Coronary artery (tissue), 2 donors: ENCODE data around the gene DYNC1I1.

Experiments used
- DNase-seq: peaks from one replicate; pipeline ENCODE4 v3.0.0-alpha.2; 2017; ENCODE audit warnings: low spot score
- H3K27ac ChIP-seq, 2 donors: fragments of 200-600 bp; sonication (generic); one replicate each; pipeline ENCODE4 v1.5.1; 2016 to 2019
- H3K4me3 ChIP-seq: fragments of 200-600 bp; sonication (generic); 2 replicates; pipeline ENCODE4 v1.5.1; 2016; ENCODE audit warnings: mild to moderate bottlenecking, moderate library complexity
- TF ChIP-seq, protein P1 (sequence below): fragments of 200-600 bp; sonication (generic); IDR thresholded peaks from one replicate; pipeline ENCODE4 v1.5.1; 2019; ENCODE audit warnings: antibody characterized with exemption

DYNC1I1 gene

DNA sequence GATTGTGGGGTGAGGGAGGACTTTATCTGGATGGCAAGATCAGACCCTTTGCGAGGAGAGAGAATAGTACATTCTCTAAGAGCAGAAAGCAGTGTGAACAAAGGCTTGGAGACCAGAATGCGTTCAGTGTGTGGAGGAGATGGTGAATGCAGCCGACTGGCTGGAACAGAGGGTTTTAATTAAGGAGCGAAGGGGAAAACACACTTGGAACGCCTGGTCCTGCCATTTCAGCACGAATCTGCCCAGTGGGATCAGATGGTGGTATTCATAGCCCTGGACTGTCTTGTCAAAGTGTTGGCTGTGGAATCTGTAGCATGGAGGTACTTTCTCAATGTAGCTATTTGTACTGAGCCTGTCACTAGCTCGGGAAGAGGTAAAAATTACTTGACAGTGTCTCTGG lies 288.7 kb downstream of the DYNC1I1 start:
- H3K27ac ChIP-seq, result no peak overlapping the region
- no peak for DNase-seq
- TF ChIP-seq, protein P1, sequence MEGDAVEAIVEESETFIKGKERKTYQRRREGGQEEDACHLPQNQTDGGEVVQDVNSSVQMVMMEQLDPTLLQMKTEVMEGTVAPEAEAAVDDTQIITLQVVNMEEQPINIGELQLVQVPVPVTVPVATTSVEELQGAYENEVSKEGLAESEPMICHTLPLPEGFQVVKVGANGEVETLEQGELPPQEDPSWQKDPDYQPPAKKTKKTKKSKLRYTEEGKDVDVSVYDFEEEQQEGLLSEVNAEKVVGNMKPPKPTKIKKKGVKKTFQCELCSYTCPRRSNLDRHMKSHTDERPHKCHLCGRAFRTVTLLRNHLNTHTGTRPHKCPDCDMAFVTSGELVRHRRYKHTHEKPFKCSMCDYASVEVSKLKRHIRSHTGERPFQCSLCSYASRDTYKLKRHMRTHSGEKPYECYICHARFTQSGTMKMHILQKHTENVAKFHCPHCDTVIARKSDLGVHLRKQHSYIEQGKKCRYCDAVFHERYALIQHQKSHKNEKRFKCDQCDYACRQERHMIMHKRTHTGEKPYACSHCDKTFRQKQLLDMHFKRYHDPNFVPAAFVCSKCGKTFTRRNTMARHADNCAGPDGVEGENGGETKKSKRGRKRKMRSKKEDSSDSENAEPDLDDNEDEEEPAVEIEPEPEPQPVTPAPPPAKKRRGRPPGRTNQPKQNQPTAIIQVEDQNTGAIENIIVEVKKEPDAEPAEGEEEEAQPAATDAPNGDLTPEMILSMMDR, result no peak
- H3K4me3 ChIP-seq, result no peak overlapping the region

DNA sequence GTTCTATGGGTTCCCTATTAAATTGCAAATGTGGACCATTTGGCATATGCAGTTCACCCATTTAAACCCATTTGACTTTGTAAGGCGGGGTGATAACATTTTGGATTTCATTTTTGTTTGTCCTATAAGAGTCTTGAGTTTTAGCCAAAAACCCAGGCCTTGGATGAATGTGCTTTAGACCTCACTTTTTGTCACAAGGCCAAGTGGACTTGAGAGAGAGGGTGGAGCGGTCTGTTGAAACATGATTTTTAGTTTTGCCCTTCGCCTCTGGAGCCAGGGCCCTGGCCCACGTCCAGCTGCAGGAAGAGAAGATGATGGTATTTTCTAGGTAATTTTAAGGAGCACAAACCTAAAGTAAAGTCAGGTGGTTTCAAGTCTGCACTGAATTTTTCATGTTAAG lies 289.5 kb downstream of the DYNC1I1 start:
- no peak overlapping the region for H3K27ac ChIP-seq
- TF ChIP-seq, protein P1, result no peak
- no peak for DNase-seq
- H3K4me3 ChIP-seq, result no peak overlapping the region

DNA sequence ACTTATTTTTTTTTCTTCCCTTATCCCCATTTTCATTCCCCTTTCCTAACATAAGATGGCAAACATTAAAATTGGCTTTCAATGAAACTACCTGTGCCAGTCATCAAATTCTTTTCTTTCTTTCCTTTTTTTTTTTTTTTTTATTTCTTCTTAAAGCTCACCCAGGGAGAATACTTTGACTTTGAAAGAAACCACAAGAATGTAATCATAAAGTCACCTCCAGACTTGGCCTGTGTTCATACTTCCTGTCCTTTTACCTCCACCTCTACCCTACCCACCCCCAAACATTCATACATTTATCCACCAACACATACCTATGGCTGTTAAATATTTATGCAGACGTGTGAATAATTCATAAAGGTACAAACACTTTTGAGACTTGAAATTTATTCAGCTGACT lies 295.0 kb downstream of the DYNC1I1 start:
- Histone ChIP-seq H3K4me3 (no peak overlapping the region), H3K27ac (no peak overlapping the region)
- no peak for DNase-seq
- TF ChIP-seq, protein P1, result no peak

DNA sequence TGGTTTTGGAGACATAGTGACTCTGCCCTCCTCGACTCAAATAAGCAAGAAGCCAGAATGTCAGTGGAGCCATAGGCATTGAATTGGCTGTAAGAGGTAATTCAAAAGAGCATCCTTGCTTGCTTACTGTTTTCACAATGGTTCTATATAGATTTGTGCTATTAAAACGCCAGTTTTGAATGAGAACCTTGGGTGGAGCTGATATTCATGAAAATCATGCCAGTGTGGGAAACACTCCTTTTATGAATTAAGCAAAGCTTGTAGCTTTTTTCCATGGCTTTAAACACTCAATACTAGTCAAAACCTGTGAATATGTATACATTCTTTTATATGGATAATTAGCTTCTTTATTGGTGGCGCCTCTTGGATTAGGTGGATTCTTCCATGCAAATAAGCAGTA lies 297.0 kb downstream of the DYNC1I1 start:
- no peak for DNase-seq
- H3K4me3 ChIP-seq, result no peak overlapping the region
- H3K27ac ChIP-seq, result no peak overlapping the region
- TF ChIP-seq, protein P1, result no peak

DNA sequence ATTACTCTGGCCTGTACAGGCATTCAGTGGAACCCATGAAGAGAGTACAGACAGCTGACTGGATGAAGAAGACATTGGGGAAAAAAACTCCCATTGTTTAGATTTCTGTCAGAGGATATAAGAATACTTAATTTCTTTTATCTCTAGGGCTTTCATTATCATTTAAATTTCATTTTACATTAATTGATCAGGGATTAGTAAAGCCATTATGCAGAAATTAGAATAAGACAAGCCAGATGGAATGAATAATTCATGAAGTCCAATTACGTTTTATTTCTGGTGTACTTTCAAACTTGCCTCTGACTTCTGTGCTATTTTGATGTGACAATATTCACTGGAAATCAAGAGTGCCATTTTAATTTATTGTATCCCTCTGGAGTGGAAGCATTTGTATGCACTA lies 302.5 kb downstream of the DYNC1I1 start:
- DNase-seq, result no peak
- Histone ChIP-seq H3K27ac (no peak overlapping the region), H3K4me3 (no peak overlapping the region)
- TF ChIP-seq, protein P1, result no peak

DNA sequence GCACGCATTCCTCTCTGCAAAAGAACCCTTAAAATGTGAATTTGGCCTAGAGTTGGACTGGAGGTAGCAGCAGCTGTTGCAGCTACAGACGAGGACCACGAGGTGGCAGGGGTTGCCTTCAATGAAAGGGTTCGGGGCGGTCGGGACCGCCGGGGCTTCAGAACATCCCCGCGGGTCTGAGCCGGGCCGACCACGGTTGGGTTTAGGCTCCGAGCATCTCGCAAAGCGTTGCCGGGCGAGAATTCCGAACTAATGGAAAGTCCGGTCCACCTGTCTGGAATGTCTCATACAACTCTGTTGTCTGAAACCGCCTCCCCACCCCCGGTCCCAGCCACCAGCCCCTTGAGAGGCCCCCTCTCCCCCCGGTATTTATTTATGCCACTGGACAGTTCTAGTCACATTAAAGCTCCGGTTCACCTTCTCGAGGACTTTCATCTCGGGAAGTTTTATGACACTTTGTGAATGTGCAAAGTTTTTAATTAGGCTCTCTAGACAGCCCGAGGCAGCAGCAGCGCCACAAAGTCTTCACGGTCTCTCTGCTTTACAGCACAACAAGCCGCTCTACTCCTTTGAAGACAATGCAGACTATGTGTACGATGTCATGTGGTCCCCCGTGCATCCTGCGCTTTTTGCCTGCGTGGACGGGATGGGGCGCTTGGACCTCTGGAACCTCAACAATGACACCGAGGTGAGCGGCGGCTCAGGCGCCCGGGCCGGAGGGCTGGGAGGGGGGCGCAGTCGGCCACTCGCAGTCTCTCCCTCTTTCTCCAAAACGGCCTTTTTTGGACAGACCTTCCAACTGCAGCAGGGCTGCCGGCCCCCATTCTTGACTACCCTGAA lies 303.4 kb downstream of the DYNC1I1 start:
- H3K27ac ChIP-seq, result no peak overlapping the region
- H3K4me3 ChIP-seq, result peak overlapping the region; percentile 75
- TF ChIP-seq, protein P1, result peak; percentile 71
- no peak for DNase-seq

DNA sequence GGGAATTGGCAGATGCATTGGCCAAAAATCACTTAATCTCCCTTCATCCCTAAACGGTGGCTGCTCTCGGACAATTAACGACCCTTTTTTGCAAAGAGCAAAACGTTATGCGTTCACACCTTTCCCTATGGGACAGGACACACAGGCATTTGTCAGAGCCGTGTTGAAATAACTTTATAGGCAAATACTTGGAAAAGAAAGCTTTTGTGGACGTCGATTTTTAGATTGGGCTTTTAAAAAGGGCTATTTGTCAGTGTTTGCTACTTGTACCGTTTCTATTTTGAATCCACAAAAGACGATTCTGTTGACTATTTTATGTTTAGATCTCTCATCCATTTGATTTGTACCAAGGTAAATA lies 304.0 kb downstream of the DYNC1I1 start:
- H3K27ac ChIP-seq, result no peak overlapping the region
- TF ChIP-seq, protein P1, result no peak
- DNase-seq, result no peak
- peak overlapping the region; percentile 75 for H3K4me3 ChIP-seq
